GM12865 (cell line): ENCODE results near the gene TOR4A.
"Not testable (repeated sequence)": the region's sequence is repeated elsewhere in the genome, so short reads cannot be mapped to it uniquely, and the experiment has no call there.

ENCODE experiments used
- DNase-seq: peaks from one replicate; pipeline ENCODE4 v3.0.0; 2010; ENCODE audit warnings: low read depth
- H3K4me3 ChIP-seq: 2 replicates; pipeline ENCODE4 v1.5.1; 2011; ENCODE audit warnings: mild to moderate bottlenecking, low read depth, low read length, control low read depth
- CTCF ChIP-seq: IDR thresholded peaks from 2 replicates; pipeline ENCODE4 v1.5.1; 2011; ENCODE audit warnings: low read length, control low read depth, low read depth, inconsistent platforms; ENCODE audit not compliant: insufficient read depth; ENCODE audit errors: missing control alignments

The TOR4A gene

GRCh38 chr9:137256362-137256761 is 21.2 kb upstream of the TOR4A start:
- no peak for TF ChIP-seq CTCF
- DNase-seq, result no peak
- H3K4me3 ChIP-seq, result peak overlapping the region; percentile 88

GRCh38 chr9:137256856-137257255 is 20.7 kb upstream of the TOR4A start:
- DNase-seq, result no peak
- TF ChIP-seq CTCF, result no peak
- H3K4me3 ChIP-seq, result no peak overlapping the region; the same call in 1 of the 2 replicates

GRCh38 chr9:137262173-137262908 is 15.2 kb upstream of the TOR4A start:
- DNase-seq, H3K4me3 ChIP-seq: not testable (repeated sequence)
- peak; percentile 19 for TF ChIP-seq CTCF

GRCh38 chr9:137262909-137263285 is 14.6 kb upstream of the TOR4A start:
- H3K4me3 ChIP-seq, result no peak overlapping the region
- TF ChIP-seq CTCF, result no peak
- no peak for DNase-seq

- DNase-seq, result no peak
- H3K4me3 ChIP-seq, result no peak overlapping the region
- no peak for TF ChIP-seq CTCF
Measured at GRCh38 chr9:137263506-137263905, 14.0 kb upstream of the TOR4A start.

GRCh38 chr9:137264067-137264466 is 13.5 kb upstream of the TOR4A start:
- no peak overlapping the region for H3K4me3 ChIP-seq
- no peak for TF ChIP-seq CTCF
- no peak for DNase-seq

GRCh38 chr9:137265496-137266161 is 11.9 kb upstream of the TOR4A start:
- no peak overlapping the region for H3K4me3 ChIP-seq
- no peak for DNase-seq
- TF ChIP-seq CTCF, result no peak
